Measurements from ENCODE around the gene RNF181. TPM values are rescaled to one million over a fixed set of nuclear protein-coding genes. Genes with fewer than 3 reads are reported as not detected.

Gene RNF181
- total and polyA plus RNA-seq, 2 of the 13 experiments (the other 11 are each of a cell fraction or from before 2014, with no cell fraction given), result 224 to 578 TPM

DNA sequence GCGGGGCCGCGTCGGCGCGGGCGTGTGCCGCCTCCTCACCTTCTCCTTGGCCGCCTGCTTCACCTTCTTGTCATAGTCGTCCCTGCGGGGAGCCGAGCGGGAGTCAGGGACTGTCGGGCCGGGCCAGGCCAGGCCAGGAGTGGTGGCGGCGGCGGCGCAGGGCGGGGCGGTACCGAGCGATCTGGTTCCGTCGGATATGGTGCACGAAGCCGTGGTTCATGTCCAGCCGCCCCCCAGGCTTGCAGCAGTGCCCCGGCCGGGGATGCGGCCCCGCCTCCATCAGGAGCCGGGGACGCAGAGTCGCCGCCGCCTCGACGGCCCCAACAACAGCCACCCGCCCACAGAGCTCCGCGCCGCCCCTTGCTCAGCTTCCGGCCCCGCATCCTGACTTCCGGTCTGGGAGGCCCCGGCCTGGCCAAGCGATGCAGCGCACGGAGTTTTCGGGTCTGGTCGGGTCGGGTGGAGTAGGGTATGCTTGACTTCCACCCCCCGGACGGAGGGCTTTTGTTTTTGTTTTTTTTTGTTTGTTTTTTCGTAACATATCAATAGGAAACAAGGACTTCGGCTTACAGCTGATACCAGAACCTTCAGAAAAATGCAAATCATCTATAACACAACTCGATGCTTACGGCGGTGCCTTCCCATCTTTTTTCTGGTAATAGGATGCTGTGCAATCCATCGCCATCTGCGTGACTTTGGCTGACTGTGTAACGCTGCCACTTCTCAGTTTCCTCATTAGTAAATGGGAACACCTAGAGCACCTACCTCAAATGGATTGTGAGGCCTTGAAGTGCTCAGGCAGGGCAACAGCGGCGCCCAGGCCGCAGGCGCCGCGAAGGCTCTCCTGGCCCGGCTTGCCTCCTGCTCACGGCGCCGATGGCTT, 16.4 kb downstream of the RNF181 start, which contains the start of gene C2orf68 (continued):
- TF ChIP-seq ZFP36L2 (CRISPR knock-in tag; IDR thresholded peaks at IDR 0.05), result 0 out of 2 replicates have a peak, but pooled peaks have one; percentile 70
- peak; percentile 85 for TF ChIP-seq RXRA (CRISPR knock-in tag; IDR thresholded peaks at IDR 0.05)
- TF ChIP-seq ZBTB42 (CRISPR knock-in tag; IDR thresholded peaks at IDR 0.05), result no peak
- TF ChIP-seq ZNF317 (CRISPR knock-in tag; IDR thresholded peaks at IDR 0.05), result peak; percentile 41; the same call in 1 of the 2 replicates
- TF ChIP-seq PHF8 (CRISPR knock-in tag; IDR thresholded peaks at IDR 0.05), result peak; percentile 98
- no peak for TF ChIP-seq NR2F1 (CRISPR knock-in tag; IDR thresholded peaks at IDR 0.05)
- peak; percentile 53; the same call in 1 of the 2 replicates for TF ChIP-seq SRF (IDR thresholded peaks at IDR 0.05; ENCODE audit: low read depth, low read length)
- TF ChIP-seq ATF3 (CRISPR knock-in tag; IDR thresholded peaks at IDR 0.05), result peak; percentile 34
- TF ChIP-seq AKAP8 (CRISPR knock-in tag; IDR thresholded peaks at IDR 0.05), result peak; percentile 51; the same call in 1 of the 2 replicates
- peak; percentile 30; the same call in 1 of the 2 replicates for TF ChIP-seq ZNF83 (CRISPR knock-in tag; IDR thresholded peaks at IDR 0.05; ENCODE audit: borderline replicate concordance)
- peak; percentile 97 for TF ChIP-seq AGO2 (optimal IDR thresholded peaks at IDR 0.05; ENCODE audit: low read depth, low read length)
- no peak for TF ChIP-seq SRSF9 (IDR thresholded peaks at IDR 0.05; ENCODE audit: borderline replicate concordance, insufficient read depth, low read depth, low read length, poor library complexity, severe bottlenecking)
- no peak for TF ChIP-seq NONO (IDR thresholded peaks at IDR 0.05)
- TF ChIP-seq NONO (CRISPR knock-in tag; conservative IDR thresholded peaks at IDR 0.05), result peak; percentile 72
- peak; percentile 93; the same call in 1 of the 2 replicates for TF ChIP-seq KMT2B (CRISPR knock-in tag; IDR thresholded peaks at IDR 0.05)
- TF ChIP-seq CTCF (CRISPR knock-in tag; IDR thresholded peaks at IDR 0.05), result no peak
- TF ChIP-seq MAFG (CRISPR knock-in tag; IDR thresholded peaks at IDR 0.05), result no peak
- TF ChIP-seq TAF15 (IDR thresholded peaks at IDR 0.05; ENCODE audit: low read depth, low read length, poor library complexity, severe bottlenecking), result peak; percentile 54
- TF ChIP-seq ZSCAN22 (CRISPR knock-in tag; IDR thresholded peaks at IDR 0.05), result no peak
- TF ChIP-seq TERF1 (CRISPR knock-in tag; IDR thresholded peaks at IDR 0.05), result no peak
- peak; percentile 41; the same call in 1 of the 2 replicates for TF ChIP-seq ZNF362 (CRISPR knock-in tag; IDR thresholded peaks at IDR 0.05; ENCODE audit: borderline replicate concordance)
- no peak for TF ChIP-seq PLRG1 (conservative IDR thresholded peaks at IDR 0.05)
- 0 out of 2 replicates have a peak, but pooled peaks have one; percentile 80 for TF ChIP-seq ZNF576 (CRISPR knock-in tag; IDR thresholded peaks at IDR 0.05)
